ENCODE results near the gene TEK. TPM values are rescaled to one million over a fixed set of nuclear protein-coding genes. Genes with fewer than 3 reads are reported as not detected.
"Not testable (repeated sequence)": the region's sequence is repeated elsewhere in the genome, so short reads cannot be mapped to it uniquely, and the experiment has no call there.

TEK gene
- 1 to 10 TPM; 2.4 to 4.2 TPM for total RNA-seq
- long read RNA-seq, full-length matches to known transcripts, result 1 of 4 reads
- long read RNA-seq, partial matches to known transcripts, result 1 of 4 reads
- long read RNA-seq, other reads (novel, unspliced or antisense), result 2 of 4 reads

DNA sequence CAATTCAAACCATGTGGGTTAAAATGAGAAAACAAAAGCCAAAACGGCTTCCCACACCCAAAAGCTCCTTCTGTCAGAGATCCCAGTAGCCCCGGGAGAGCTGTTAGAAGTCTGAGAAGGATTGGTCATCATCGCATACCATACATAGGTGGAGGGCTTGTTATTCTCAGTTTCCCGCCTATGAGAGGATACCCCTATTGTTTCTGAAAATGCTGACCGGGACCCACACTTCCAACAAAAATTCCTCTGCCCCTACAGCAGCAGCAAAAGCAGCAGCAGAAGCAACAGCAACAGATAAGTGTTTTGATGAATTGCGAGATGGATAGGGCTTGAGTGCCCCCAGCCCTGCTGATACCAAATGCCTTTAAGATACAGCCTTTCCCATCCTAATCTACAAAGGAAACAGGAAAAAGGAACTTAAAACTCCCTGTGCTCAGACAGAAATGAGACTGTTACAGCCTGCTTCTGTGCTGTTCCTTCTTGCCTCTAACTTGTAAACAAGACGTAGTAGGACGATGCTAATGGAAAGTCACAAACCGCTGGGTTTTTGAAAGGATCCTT lies at the start of gene TEK:
Gene TEK, plus strand, starts transcription at position 245 of the 561 bp plus-strand sequence. CDS start 366 bp downstream, outside the sequence.
- DNase-seq (no peak), ATAC-seq (no peak)
- intact Hi-C loops (cut with DNase I, micrococcal nuclease), result no loop called here

DNA sequence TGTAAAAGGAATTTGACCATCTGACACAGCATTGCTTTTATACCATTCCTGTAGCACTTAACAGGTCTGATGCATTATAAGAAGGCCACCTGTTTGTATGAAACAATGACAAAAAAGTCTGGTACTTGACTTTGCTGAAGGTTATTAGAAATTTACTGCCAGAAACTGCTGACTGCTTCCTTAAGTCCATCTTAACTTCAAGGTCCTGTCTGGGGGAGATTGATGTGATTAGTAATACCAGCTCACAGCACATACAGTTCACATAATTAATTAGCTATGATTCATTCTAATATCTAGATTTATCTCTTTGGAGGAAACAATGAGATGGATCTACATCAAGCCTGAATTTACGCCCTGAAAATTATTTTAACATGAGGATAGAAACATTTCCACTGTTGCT lies 49.6 kb upstream of the TEK start:
- intact Hi-C loops (cut with DNase I, micrococcal nuclease), result no loop called here
- no peak for ATAC-seq
- no peak for DNase-seq

DNA sequence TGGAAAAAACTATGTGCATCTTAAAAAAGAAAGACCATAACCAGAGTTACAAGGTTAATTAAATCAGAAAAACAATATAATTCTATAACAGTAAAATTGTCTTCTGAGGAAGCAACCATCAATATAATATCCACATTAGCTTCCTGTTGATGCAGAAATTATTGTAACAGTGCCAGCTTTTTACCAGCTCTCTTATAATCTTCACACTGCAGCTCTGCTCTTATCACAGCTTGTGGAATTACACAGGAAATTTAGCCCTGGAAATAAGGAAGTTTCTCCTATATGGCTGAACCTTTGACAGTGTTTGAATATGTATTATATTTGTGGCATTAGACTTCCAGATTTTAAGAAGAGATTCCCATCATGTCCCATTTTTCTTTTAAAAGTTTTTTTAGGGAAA lies 49.1 kb upstream of the TEK start:
- ATAC-seq, result peak; percentile 96
- no peak for DNase-seq
- intact Hi-C loops (cut with DNase I, micrococcal nuclease), result no loop called here

DNA sequence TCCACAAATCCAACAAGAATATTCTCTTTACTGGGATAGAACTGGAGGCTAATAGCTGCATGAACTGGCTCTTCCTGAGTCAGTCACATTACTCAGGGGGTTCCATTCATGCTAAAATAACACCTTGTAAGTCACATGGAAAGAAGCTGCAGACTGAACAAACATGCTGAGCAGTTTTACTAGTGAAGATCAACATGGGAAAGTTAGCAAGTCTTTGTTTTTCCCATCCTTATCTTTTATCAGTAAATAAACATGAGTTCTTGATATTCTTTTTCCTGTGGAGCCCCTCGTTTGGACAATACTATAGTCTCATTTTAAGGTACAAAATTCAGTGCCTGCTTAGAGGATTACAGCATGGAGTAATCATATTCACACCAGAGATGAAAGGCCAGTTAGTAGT lies 43.7 kb upstream of the TEK start:
- ATAC-seq, result no peak
- no peak for DNase-seq
- intact Hi-C loops (cut with DNase I, micrococcal nuclease), result no loop called here

DNA sequence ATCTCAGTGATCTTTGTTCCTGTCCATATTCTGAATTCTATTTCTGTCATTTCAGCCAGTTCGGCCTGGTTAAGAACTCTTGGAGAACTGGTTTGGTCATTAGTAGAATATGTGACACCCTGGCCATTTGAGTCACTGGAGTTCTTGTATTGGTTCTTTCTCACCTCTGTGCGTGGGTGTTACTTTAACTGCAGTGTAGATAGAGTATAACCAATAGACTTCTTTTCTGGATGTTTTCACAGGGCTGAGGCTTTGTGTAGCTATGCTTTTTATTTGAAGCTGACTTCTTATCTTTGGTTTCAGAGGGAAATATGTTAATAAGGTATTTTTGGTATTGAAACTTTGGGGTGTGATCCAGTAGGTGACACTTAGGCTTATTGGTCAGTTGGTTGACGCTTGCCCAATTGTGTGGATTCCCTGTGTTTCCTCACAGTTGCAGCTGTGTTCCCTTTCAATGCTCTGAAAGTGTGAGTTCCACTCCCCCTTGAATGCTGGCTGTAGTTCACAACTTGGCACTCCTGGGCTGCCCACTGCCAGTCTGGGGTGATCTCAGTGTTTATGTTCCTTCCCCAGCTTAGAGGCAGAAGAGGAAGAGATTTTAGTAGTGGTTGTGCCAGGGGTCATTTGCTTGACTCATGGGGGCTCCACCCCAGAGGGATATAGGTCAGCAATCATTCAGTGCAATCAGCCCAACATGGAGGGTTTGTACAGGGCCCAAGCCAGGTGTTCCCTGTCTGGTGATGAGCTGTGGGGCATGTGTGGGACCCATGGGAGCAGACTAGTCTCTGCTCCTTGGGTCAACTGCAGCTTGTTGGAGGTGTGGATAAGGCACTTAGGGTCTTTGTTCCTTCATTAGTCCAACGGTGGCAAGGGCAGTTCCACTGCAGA lies 34.9 kb upstream of the TEK start:
- no peak for ATAC-seq
- intact Hi-C loops (cut with DNase I, micrococcal nuclease), result no loop called here

DNA sequence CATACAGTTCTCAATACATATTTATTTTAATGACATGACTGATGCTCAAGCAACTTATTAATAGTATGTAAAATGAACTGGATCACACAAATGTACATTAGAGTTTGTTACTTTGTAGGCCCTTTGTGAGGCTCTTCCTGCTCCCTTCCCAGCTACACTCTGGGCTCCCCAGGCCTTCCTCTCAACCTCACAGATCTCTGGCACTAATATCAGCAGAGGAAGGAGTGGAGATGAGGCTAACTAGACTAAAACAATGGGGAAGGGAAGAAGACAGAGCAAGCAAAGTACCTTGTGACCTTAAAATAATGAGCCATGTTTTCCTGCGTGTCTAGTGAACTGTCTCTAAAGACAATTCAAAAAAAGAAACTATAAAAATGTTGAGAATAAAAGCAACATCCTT lies 30.3 kb upstream of the TEK start:
- no peak for ATAC-seq
- DNase-seq, result no peak
- intact Hi-C loops (cut with DNase I, micrococcal nuclease), result no loop called here

More for the DNA sequence above, 34.9 kb upstream of the TEK start:
- DNase-seq, result no peak

DNA sequence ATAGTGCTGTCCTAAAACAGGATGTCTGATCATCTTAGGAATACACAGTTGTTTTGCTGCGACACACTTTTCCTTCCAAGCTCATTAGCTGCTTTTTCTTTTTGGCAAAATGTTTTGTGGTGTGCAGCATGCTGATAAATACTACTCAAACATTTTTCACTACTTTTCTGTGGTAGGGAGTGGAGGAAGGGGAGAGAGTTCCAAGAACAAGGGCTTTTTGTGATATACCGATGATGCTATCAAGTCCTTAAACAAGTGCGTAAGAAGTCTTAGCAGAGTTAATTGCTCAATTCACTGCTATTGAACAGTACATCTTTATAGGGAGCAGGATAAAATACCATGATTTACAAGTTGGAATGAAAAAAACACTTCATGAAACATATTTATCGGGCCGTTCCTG lies 23.6 kb upstream of the TEK start:
- DNase-seq, result no peak

DNA sequence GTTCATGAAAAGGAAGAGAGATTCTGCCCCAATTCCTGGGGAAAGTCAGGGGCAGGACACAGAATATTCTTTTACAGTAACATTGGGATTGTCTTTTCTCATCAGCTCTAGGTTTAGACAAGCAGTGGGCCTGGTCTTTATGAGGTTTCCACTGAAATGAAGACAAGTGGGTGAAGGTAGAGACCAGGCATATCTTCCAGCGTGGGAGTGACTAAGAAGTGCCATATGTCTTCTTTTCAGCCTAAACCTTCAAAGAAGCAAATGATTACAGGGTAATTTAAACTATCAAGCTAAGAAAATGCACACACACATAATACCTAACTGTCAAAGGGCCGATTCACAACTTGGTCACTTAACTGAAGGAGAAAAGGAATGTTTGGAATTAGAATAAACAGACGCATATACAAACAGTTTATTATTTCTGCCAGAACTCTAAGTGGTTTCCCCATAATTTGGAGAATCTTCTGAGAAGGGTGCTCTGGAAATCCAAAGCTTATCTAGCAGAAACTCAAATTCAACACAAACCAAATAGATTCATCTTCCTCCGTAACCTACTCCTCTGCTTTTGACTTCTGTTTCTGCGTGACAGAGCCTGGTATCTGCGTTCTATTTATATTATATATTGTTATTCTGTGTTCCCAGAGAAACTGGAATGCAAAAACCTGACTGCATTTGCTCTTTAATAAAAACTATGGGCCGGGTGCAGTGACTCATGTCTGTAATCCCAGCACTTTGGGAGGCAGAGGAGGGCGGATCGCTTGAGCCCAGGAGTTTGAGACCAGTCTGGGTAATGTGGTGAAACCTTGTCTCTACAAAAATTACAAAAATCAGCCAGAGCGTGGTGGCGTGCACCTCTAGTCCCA lies 22.0 kb upstream of the TEK start:
- intact Hi-C loops (cut with DNase I, micrococcal nuclease), result no loop called here
- no peak for ATAC-seq
- DNase-seq, result no peak

More for the DNA sequence above, 23.6 kb upstream of the TEK start:
- ATAC-seq, result no peak
- intact Hi-C loops (cut with DNase I, micrococcal nuclease), result no loop called here

DNA sequence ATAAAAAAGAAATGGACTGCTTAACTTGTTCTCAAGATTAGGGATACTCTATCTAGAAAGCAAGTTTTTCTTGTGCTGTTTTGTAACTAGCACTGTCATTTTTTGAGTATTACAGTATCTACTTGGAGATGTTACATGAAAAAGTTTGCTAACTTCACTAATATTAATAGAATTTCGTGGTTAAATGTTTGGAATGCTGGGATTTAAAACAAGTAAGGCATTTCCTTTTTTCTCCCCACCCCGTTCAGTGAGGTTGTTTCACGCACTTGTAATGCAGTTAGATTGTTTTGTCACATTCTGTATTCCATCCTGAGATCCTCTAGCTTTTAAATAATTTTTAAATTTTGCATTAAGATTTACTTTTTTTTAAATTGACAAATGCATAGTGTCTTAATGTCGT lies 20.0 kb upstream of the TEK start:
- no peak for ATAC-seq
- intact Hi-C loops (cut with DNase I, micrococcal nuclease), result no loop called here
- DNase-seq, result no peak

DNA sequence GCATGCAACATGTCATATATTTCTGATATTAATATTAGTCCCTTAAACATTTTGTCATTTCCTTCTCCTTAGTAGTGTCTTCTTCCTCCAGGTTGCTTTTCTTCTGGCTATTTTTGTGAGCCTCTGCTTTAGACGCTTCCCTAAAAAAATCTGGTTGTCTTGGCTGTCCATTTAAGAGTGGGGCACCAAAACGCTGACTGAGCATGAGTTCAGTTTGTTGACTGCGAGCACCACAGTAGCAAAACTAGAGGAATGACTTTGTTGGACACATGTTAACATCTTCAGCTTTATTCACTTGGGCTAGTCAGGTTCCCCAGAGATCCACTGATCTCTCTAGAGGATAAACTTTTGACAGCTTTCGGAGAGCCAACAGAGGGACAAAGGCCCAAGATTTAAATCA lies 19.3 kb upstream of the TEK start:
- DNase-seq, result no peak
- ATAC-seq, result no peak
- intact Hi-C loops (cut with DNase I, micrococcal nuclease), result no loop called here

DNA sequence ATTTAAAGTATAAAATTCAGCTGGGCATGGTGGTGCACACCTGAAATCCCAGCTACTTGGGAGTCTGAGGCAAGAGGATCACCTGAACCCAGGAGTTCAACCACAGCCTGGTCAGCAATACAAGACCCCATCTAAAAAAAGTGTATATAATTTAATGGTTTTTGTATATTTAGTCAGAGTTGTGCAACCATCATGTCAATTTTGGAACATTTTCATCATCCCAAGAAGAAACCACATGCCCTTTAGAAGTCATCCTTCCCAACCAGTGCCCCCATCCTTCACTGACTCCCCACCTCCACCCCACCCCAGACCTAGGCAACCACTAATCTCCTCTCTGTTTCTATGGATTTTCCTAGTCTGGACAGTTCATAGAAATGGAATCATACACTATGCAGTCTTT lies 18.8 kb upstream of the TEK start:
- ATAC-seq (no peak), DNase-seq (no peak)
- intact Hi-C loops (cut with DNase I, micrococcal nuclease), result no loop called here

DNA sequence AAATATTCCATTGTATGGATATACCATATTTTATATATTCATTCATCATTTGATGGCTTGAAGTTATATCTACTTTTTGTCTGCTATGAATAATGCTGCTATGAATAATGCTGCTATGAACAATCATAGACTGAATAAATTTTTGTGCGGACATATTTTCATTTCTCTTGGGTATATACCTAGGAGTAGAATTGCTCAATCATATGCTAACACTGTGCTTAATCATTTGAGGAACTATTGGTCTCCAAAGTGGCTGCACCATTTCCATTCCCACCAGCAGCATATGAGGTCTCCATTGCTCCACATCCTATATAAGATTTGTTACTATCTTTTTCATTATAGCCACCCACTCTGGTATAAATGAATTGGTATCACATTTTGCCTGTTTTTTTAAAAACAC lies 18.3 kb upstream of the TEK start:
- ATAC-seq, result no peak
- no peak for DNase-seq
- intact Hi-C loops (cut with DNase I, micrococcal nuclease), result no loop called here

DNA sequence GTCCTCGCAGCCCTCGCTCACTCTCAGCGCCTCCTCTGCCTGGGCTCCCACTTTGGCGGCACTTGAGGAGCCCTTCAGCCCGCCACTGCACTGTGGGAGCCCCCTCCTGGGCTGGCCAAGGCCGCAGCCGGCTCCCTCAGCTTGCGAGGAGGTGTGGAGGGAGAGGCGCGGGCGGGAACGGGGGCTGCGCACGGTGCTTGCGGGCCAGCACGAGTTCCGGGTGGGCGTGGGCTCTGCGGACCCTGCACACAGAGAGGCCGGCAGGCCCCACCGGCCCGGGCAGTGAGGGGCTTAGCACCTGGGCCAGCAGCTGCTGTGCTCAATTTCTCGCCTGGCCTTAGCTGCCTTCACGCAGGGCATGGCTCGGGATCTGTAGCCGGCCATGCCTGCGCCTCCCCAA lies 16.5 kb upstream of the TEK start:
- DNase-seq; intact Hi-C loops (cut with DNase I, micrococcal nuclease): not testable (repeated sequence)

DNA sequence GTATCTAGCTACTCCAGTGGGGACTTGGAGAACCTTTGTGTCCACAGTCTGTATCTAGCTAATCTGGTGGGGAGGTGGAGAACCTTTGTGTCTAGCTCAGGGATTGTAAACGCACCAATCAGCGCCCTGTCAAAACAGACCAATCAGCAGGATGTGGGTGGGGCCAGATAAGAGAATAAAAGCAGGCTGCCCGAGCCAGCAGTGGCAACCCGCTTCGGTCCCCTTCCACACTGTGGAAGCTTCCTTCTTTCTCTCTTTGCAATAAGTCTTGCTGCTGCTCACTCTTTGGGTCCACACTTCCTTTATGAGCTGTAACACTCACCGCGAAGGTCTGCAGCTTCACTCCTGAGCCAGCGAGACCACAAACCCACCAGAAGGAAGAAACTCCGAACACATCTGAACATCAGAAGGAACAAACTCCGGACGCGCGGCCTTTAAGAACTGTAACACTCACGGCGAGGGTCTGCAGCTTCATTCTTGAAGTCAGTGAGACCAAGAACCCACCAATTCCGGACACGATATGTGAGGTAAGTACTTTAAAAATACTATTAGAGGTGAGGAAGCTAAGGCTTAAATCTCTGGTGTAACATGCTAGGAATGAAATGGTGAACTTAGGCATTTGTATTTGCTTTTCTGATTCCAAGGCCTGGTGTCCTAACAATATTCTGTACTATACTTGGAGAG lies 15.5 kb upstream of the TEK start:
- not testable (repeated sequence) for ATAC-seq

More for the DNA sequence above, 16.5 kb upstream of the TEK start:
- not testable (repeated sequence) for ATAC-seq

DNA sequence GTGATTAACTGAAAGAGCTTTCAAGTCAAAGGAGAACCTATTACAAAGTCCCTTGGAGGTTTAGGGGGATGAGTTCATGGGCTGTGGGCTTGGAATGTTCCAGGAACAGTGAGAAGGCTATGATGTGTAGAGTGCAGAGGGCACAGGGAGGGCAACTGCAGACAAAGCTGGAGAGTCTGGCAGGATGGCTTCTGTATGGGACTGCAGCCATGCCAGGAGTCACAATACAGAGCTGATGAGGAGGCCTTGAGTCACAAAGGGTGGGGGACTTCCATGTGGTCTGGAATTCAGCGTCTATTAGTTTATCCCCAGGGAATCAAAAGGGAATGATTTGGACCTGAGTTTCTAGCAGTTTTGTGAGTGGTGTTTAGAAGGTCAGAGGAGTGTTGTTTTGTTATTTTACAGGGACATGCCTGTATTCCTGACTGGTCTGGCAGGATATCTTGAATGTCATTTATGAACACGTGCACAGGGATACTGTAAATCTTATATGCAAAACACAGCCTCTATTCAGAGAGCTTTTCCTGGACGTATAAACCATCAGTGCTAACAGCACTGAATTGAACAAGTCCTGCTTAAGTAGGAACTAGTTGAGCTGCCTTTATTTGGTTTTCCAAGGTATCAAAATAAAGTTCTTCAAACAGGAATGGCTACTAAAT lies 14.3 kb upstream of the TEK start:
- intact Hi-C loops (cut with DNase I, micrococcal nuclease), result no loop called here
- DNase-seq (no peak), ATAC-seq (no peak)

More for the DNA sequence above, 15.5 kb upstream of the TEK start:
- DNase-seq; intact Hi-C loops (cut with DNase I, micrococcal nuclease): not testable (repeated sequence)

DNA sequence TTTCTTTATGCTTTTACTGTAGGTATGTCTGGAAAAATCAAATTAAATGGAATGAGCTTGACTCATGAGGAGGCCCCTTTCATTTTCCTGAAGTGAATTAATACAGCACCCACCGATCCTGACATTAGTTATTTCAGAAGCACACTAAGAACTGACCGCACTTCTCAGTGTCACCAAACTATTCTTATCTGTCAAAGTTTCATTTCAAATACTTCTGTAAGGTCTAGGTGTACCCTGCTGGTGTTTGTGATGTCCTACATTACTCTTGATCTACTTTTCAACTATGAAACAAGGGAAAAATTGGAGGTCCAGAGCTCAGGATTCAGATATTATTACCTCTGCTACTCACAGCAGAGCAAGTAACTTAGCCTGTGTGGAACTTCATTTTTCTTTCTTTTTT lies 1.8 kb upstream of the TEK start:
- ATAC-seq, result no peak
- intact Hi-C loops (cut with DNase I, micrococcal nuclease), result no loop called here
- no peak for DNase-seq

DNA sequence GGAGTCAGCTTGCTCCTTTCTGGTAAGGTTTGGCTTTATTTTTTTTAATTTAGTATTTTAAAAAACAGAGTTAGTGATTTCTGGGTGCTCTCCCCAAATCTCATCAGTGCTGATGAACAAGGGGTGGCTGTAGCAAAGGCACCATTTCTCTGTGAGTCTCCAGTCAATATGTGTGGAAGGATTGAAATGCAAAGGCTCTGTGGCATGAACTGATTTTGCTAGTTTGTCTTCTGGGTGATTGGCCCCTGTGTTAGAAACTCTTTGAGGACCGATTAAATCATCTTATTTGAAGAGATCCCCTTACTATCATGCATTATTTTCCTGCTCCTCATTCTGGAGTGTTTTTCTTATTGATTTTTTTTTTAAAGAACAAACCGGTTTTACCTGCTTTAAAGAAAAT lies 596 bp downstream of the TEK start:
- no peak for ATAC-seq
- DNase-seq, result no peak
- intact Hi-C loops (cut with DNase I, micrococcal nuclease), result no loop called here

DNA sequence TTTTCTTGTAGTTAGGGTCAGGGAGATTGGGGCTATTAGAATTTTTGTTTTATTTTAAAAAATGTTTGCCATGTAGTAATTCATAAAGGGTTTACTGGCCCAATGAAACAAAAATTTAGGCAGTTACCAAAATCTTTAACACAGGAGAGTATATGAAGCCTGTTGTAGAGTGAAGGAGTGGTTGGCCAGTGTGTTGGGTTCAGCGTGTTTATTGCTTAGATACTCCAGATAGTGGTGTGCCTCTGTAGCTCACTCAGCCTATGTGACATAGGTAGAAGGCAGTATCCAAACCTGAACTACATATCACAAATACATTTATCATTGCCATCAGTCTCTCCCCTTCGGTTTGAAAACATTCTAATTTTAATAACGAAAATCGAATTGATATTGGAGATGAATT lies 1.2 kb downstream of the TEK start:
- ATAC-seq (no peak), DNase-seq (no peak)
- intact Hi-C loops (cut with DNase I, micrococcal nuclease), result no loop called here
